Heart left ventricle (tissue), 16 donors: ENCODE results near the gene SORT1. TPM values are rescaled to one million over a fixed set of nuclear protein-coding genes. Genes with fewer than 3 reads are reported as not detected.

ENCODE experiments used
- ATAC-seq, 4 donors: fragments of 200-7000 bp; cut with Tn5 transposase; one replicate each; pipeline ENCODE4 v1.9.1; 2020 to 2022; ENCODE audit warnings: moderate library complexity in 4 of 4, mild to moderate bottlenecking in 3 of 4, moderate number of reproducible peaks in 1 of 4
- DNase-seq, 5 donors: peaks; one replicate each; pipeline ENCODE4 v3.0.0-alpha.2; 2020
- H3K27ac ChIP-seq, 12 donors: fragments of 200-600 bp; sonication (generic) in 4 of 12; one replicate each; pipeline versions ENCODE4 v1.5.0 to v1.8.0; 2016 to 2022; ENCODE audit warnings: mild to moderate bottlenecking in 2 of 12
- H3K27me3 ChIP-seq, 9 donors: fragments of 200-600 bp; sonication (generic) in 2 of 9; one replicate each; pipeline versions ENCODE4 v1.5.1 to v1.8.0; 2016 to 2022; ENCODE audit warnings: mild to moderate bottlenecking in 3 of 9
- H3K36me3 ChIP-seq, 9 donors: fragments of 200-600 bp; sonication (generic) in 2 of 9; one replicate each; pipeline versions ENCODE4 v1.5.0 to v1.8.0; 2018 to 2022; ENCODE audit warnings: mild to moderate bottlenecking in 2 of 9
- H3K4me1 ChIP-seq, 12 donors: fragments of 200-600 bp; sonication (generic) in 4 of 12; one replicate each; pipeline versions ENCODE4 v1.5.0 to v1.8.0; 2016 to 2022; ENCODE audit warnings: mild to moderate bottlenecking in 3 of 12
- H3K4me3 ChIP-seq, 12 donors: fragments of 200-600 bp; sonication (generic) in 4 of 12; one replicate each; pipeline versions ENCODE4 v1.5.0 to v1.8.0; 2017 to 2022; ENCODE audit warnings: mild to moderate bottlenecking in 9 of 12, moderate library complexity in 4 of 12
- H3K9me3 ChIP-seq, 12 donors: fragments of 200-600 bp; sonication (generic) in 4 of 12; one replicate each; pipeline versions ENCODE4 v1.5.0 to v1.8.0; 2016 to 2022; ENCODE audit warnings: mild to moderate bottlenecking in 1 of 12
- POLR2A ChIP-seq, 2 donors: fragments of 450-650 bp; IDR thresholded peaks; one replicate each; pipeline ENCODE4 v1.6.1; 2017; ENCODE audit warnings: antibody characterized with exemption in 2 of 2, mild to moderate bottlenecking in 2 of 2, moderate library complexity in 2 of 2
- WGBS, 4 donors: extraction: QIAGEN DNeasy Blood & Tissue Kit in 2 of 4; methylation state at CpG; one replicate each; pipeline versions ENCODE4 v1.1.5 to v1.1.7; 2013 to 2018; 5-methylcytosine and 5-hydroxymethylcytosine counted together
- intact Hi-C, 10 donors: fragments of 100-400 bp; cut with DNase I; formaldehyde crosslinking; loops; one replicate each; pipeline versions ENCODE4 v1.11.1 to v1.14.2; 2022
- polyA plus RNA-seq, 2 donors: library from polyadenylated mRNA; stranded (reverse); fragments of 200-250 nt; gene quantifications; one replicate each; pipeline ENCODE4 v1.2.3, GENCODE V29; 2013
- total RNA-seq, 9 donors: library from RNA; depleted of rRNA in 2 of 9; stranded (reverse); fragments of >200 nt in 2 of 9; fragmentation: NEBNext Ultra II Directional in 3 of 9; extraction: Animal tissue kit (Norgen Biotek cat#: 25700) in 3 of 9; gene quantifications; one replicate each; pipeline versions ENCODE4 v1.1.0 to v1.2.4, GENCODE V29; 2016 to 2023
- TF ChIP-seq, protein P1 (sequence below), 12 donors: fragments of 200-600 bp; sonication (generic) in 4 of 12; IDR thresholded peaks; one replicate each; pipeline versions ENCODE4 v1.5.0 to v1.8.0; 2018 to 2022; ENCODE audit warnings: antibody characterized with exemption in 12 of 12, mild to moderate bottlenecking in 5 of 12
- donor health status: ischemic (EF 13 %, LVEDD 7.1; RV severe dilation, severe dysfunction).
- donor health status: healthy with polysubstance abuse.
- donor health status: DM: no; HTN: yes; CAD: no.
- donor health status: DM: no; HTN: no; CAD: no.
- donor health status: ischemic (EF 25% LVEDD 6.9; RV normal size, moderate dysfunction).
- donor health status: ischemic (EF 25% LVEDD 5.7; RV mildly dilated, moderate dysfunction).
- donor health status: healthy.
- donor health status: DM: yes; HTN: yes; CAD: no.
- donor health status: ischemic (EF 35%, LVEDD 5.7; RV mildly dilated, moderate dysfunction).
- donor health status: nonischemic (EF 11% LVEDD 7.7; RV severe dilation, severe dysfunction).
- donor health status: DM: yes; HTN: yes; CAD: no.
- donor health status: PGD.
- donor health status: ischemic (EF 29% LVEDD 5.4; RV normal size, mild dysfunction).
- donor health status: nonischemic (EF 23%, LVEDD 6.1; RV moderate dilation, normal function).

The SORT1 gene
- total and polyA plus RNA-seq, 11 donors = 36.9 to 346 (median 145) TPM

DNA sequence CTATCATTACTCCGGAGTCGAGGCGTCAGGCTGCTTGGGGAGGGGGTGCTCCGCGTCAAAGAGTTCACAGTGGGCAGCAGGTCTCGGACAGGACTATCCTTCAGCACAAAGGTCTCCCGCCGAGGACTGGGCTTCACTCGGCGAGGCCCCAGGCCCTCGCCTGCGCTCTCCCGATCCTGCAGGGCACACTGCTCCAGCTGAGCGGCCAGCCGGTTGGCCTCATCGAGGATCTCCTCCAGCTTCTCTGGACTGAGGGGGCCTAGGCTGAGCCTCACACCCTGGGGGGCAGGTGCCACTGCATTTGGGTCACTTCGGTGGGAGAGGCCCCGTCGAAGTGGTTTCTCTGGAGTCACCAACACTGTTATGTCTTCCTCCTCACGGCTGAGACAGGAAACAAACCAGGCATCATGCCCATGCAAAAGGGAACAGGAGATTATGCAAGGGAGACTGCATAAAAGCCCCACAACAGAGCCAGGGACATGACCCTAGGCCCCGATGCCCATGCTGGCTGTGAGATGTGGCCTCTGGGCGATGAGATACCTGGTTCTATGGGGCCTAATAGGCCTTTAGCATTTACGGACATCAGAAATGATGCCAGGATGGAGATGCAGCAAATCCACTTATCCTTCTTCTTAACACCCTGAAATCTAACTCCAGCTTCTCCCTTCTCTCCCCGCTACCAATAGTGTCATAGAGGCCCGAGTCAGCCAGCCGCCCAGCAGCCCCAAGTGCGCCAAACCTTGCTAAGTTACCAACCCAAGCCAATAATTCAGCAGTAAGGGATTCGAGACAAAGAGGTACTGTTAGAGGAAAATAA lies 115.8 kb downstream of the SORT1 start:
- no peak for ATAC-seq
- 69 to 70% (median 69%) methylated on average over 27 to 28 of the region's 28 CpGs for WGBS, 4 donors
- H3K4me3 ChIP-seq = peak overlapping the region in 9 of 12 donors; percentile 62 to 77 (median 68)

GRCh38 chr1:109280862-109281261 lies 116.9 kb downstream of the SORT1 start:
- Histone ChIP-seq H3K27ac (no peak overlapping the region), H3K9me3 (no peaks in the 10 kb centered on the region), H3K36me3 (peaks cover 0 to 9% (median 0%) of the 10 kb centered on the region in 9 donors), H3K4me3 (no peak overlapping the region), H3K4me1 (peaks cover 0 to 36% (median 14%) of the 10 kb centered on the region in 12 donors), H3K27me3 (no peaks in the 10 kb centered on the region)
- intact Hi-C loops = loop anchor here in 4 of 10 donors (5.0 to 10.0 kb wide), 4 partner anchors 61 to 251 kb away; no protein-coding TSS in a partner anchor
- TF ChIP-seq POLR2A (IDR thresholded peaks at IDR 0.05) = no peak
- TF ChIP-seq, protein P1, sequence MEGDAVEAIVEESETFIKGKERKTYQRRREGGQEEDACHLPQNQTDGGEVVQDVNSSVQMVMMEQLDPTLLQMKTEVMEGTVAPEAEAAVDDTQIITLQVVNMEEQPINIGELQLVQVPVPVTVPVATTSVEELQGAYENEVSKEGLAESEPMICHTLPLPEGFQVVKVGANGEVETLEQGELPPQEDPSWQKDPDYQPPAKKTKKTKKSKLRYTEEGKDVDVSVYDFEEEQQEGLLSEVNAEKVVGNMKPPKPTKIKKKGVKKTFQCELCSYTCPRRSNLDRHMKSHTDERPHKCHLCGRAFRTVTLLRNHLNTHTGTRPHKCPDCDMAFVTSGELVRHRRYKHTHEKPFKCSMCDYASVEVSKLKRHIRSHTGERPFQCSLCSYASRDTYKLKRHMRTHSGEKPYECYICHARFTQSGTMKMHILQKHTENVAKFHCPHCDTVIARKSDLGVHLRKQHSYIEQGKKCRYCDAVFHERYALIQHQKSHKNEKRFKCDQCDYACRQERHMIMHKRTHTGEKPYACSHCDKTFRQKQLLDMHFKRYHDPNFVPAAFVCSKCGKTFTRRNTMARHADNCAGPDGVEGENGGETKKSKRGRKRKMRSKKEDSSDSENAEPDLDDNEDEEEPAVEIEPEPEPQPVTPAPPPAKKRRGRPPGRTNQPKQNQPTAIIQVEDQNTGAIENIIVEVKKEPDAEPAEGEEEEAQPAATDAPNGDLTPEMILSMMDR (IDR thresholded peaks at IDR 0.05) = no peak
- ATAC-seq (no peak), DNase-seq (no peak)
- WGBS, 4 donors = 90 to 95% (median 94%) methylated on average over 12 of the region's 12 CpGs

More for the DNA sequence above, 115.8 kb downstream of the SORT1 start:
- Histone ChIP-seq H3K4me1 (peaks cover 0 to 36% (median 14%) of the 10 kb centered on the region in 12 donors), H3K27me3 (no peaks in the 10 kb centered on the region), H3K27ac (peak overlapping the region in 4 of 12 donors; percentile 12 to 91 (median 90)), H3K9me3 (no peaks in the 10 kb centered on the region), H3K36me3 (peaks cover 0 to 9% (median 0%) of the 10 kb centered on the region in 9 donors)
- no peak for DNase-seq
- TF ChIP-seq POLR2A (IDR thresholded peaks at IDR 0.05) = no peak
- TF ChIP-seq, protein P1 (IDR thresholded peaks at IDR 0.05) = no peak
- intact Hi-C loops = loop anchor here in 5 of 10 donors (2.0 to 10.0 kb wide), 5 partner anchors 60 to 250 kb away; no protein-coding TSS in a partner anchor

- TF ChIP-seq, protein P1 (IDR thresholded peaks at IDR 0.05) = no peak
- no peak for TF ChIP-seq POLR2A (IDR thresholded peaks at IDR 0.05)
- WGBS, 4 donors = 82 to 90% (median 85%) methylated on average over 5 of the region's 5 CpGs
- DNase-seq = no peak
- no peaks in the 10 kb centered on the region for H3K27me3 ChIP-seq
- H3K9me3 ChIP-seq = no peaks in the 10 kb centered on the region
- no peak overlapping the region for H3K4me3 ChIP-seq
- no peak overlapping the region for H3K27ac ChIP-seq
- H3K4me1 ChIP-seq = peaks cover 0 to 36% (median 14%) of the 10 kb centered on the region in 12 donors
- peaks cover 0 to 9% (median 0%) of the 10 kb centered on the region in 9 donors for H3K36me3 ChIP-seq
- ATAC-seq = no peak
- intact Hi-C loops = loop anchor here in 9 of 10 donors (5.0 to 10.0 kb wide), 5 partner anchors 63 to 255 kb away; partner anchors contain the start of gene GPR61 (in 1 of the 9)
Observed at GRCh38 chr1:109279615-109280278, 118.0 kb downstream of the SORT1 start.
